GM12878 (cell line): ENCODE measurements around the gene ADCY1. TPM values are rescaled to one million over a fixed set of nuclear protein-coding genes. Genes with fewer than 3 reads are reported as not detected.

Source experiments
- ATAC-seq: fragments of 200-7000 bp; cut with Tn5 transposase; 3 replicates; pipeline ENCODE4 v1.9.1; 2020; ENCODE audit warnings: mild to moderate bottlenecking, moderate library complexity
- BruUV-seq: library from RNA; stranded (reverse); fragments of 400-500 nt; replicated peaks from 2 replicates; lab custom pipeline; 2021; lab: Mats Ljungman, UMichigan
- CTCF ChIA-PET: fragments of 300-600 bp; sonication (Branson Sonifier 250); formaldehyde crosslinking; extraction: SDS; loops from one replicate; lab custom pipeline; 2021; ENCODE audit warnings: inconsistent platforms; lab: Yijun Ruan, JAX
- POLR2A ChIA-PET: fragments of 350-600 bp; formaldehyde crosslinking; extraction: SDS; loops from one replicate; lab custom pipeline; 2021; ENCODE audit warnings: inconsistent platforms; lab: Charles Lee
- RAD21 ChIA-PET: fragments of 300-600 bp; sonication (Branson Sonifier 250); formaldehyde crosslinking; loops from one replicate; lab custom pipeline; 2023; ENCODE audit warnings: antibody characterized with exemption; ENCODE audit not compliant: unreplicated experiment; lab: Charles Lee
- SMC1A ChIA-PET: fragments of 300-600 bp; sonication (Branson Sonifier 250); formaldehyde crosslinking; loops from one replicate; lab custom pipeline; 2023; ENCODE audit not compliant: unreplicated experiment, uncharacterized antibody; lab: Charles Lee
- DNase-seq: peaks from one replicate; pipeline ENCODE4 v3.0.0-alpha.2; 2011; ENCODE audit warnings: low read depth, low spot score
- FAIRE-seq: peaks from 3 replicates; lab custom pipeline; 2011; peaks lifted over from hg19 to GRCh38; lab: Jason Lieb, UNC
- H2AFZ ChIP-seq: 2 replicates; pipeline ENCODE4 v1.6.0; 2011; ENCODE audit warnings: low read depth, low read length, control low read depth; ENCODE audit not compliant: control insufficient read depth
- H3K27ac ChIP-seq: 2 replicates; pipeline ENCODE4 v1.5.1; 2011; ENCODE audit warnings: control low read depth; ENCODE audit not compliant: control insufficient read depth, insufficient read depth
- H3K27me3 ChIP-seq, 2 experiments: replicated peaks in 1 of 2; 2 replicates each; pipeline versions ENCODE4 v1.6.0 to v1.6.1; 2011; ENCODE audit warnings: low read length in 1 of 2; ENCODE audit not compliant: control insufficient read depth in 2 of 2, insufficient read depth in 2 of 2
- H3K36me3 ChIP-seq, 2 experiments: 2 replicates each; pipeline ENCODE4 v1.5.1; 2011; ENCODE audit warnings: low read length in 1 of 2; ENCODE audit not compliant: control insufficient read depth in 2 of 2, insufficient read depth in 2 of 2
- H3K4me1 ChIP-seq: 2 replicates; pipeline ENCODE4 v1.6.1; 2011; ENCODE audit warnings: mild to moderate bottlenecking, low read length, moderate library complexity, mixed read lengths; ENCODE audit not compliant: control insufficient read depth, insufficient read depth
- H3K4me2 ChIP-seq: 2 replicates; pipeline ENCODE4 v1.6.0; 2011; ENCODE audit warnings: control low read depth; ENCODE audit not compliant: control insufficient read depth, insufficient read depth
- H3K4me3 ChIP-seq: fragments of 200-600 bp; sonication (generic); 2 replicates; pipeline ENCODE4 v1.5.1; 2016
- H3K79me2 ChIP-seq: 2 replicates; pipeline ENCODE4 v1.6.0; 2011; ENCODE audit warnings: low read length; ENCODE audit not compliant: control insufficient read depth, insufficient read depth
- H3K9ac ChIP-seq: 2 replicates; pipeline ENCODE4 v1.8.0; 2011; ENCODE audit warnings: low read length, control low read depth, mixed read lengths; ENCODE audit not compliant: control insufficient read depth, insufficient read depth
- H3K9me3 ChIP-seq: replicated peaks from 3 replicates; pipeline ENCODE4 v1.5.1; 2011; ENCODE audit warnings: mild to moderate bottlenecking, low read length; ENCODE audit not compliant: control insufficient read depth, insufficient read depth
- H4K20me1 ChIP-seq: 2 replicates; pipeline ENCODE4 v1.6.0; 2011; ENCODE audit not compliant: control insufficient read depth, insufficient read depth
- ATF2 ChIP-seq: IDR thresholded peaks from 2 replicates; pipeline ENCODE4 v1.6.1; 2012; ENCODE audit warnings: low read length, inconsistent platforms
- ATF7 ChIP-seq: fragments of 450-650 bp; IDR thresholded peaks from 2 replicates; pipeline ENCODE4 v1.6.1; 2016; ENCODE audit warnings: low read depth, mild to moderate bottlenecking
- BRCA1 ChIP-seq: IDR thresholded peaks from 2 replicates; pipeline ENCODE4 v1.6.1; 2011; ENCODE audit warnings: low read depth, low read length, improper control_type of control experiment
- CEBPB ChIP-seq, 2 experiments: fragments of 150-350 bp in 1 of 2; IDR thresholded peaks; 2 replicates each; pipeline ENCODE4 v1.6.1; 2012 to 2014; ENCODE audit warnings: low read depth in 2 of 2, low read length in 2 of 2, borderline replicate concordance in 1 of 2, inconsistent platforms in 1 of 2
- HDGF ChIP-seq: fragments of 450-650 bp; IDR thresholded peaks from 2 replicates; pipeline ENCODE4 v1.6.1; 2016; ENCODE audit warnings: antibody characterized with exemption
- JUNB ChIP-seq: IDR thresholded peaks from 2 replicates; pipeline ENCODE4 v1.6.1; 2016; ENCODE audit warnings: antibody characterized with exemption, mild to moderate bottlenecking
- PAX5 ChIP-seq: IDR thresholded peaks from 2 replicates; pipeline ENCODE4 v1.6.1; 2011; ENCODE audit warnings: low read depth, low read length, borderline replicate concordance
- RBBP5 ChIP-seq: fragments of 200-600 bp; sonication (generic); conservative IDR thresholded peaks from 2 replicates; pipeline ENCODE4 v1.6.1; 2016
- TCF3 ChIP-seq: IDR thresholded peaks from 2 replicates; pipeline ENCODE4 v1.6.1; 2012; ENCODE audit warnings: low read depth, mild to moderate bottlenecking, low read length, borderline replicate concordance; ENCODE audit not compliant: insufficient read depth
- ZNF687 ChIP-seq: fragments of 450-650 bp; IDR thresholded peaks from 2 replicates; pipeline ENCODE4 v1.6.1; 2017; ENCODE audit warnings: mild to moderate bottlenecking, moderate library complexity
- WGBS: methylation state at CpG from one replicate; pipeline ENCODE4 v1.1.6; 2016; ENCODE audit warnings: low lambda C conversion rate; ENCODE audit not compliant: insufficient replicate concordance, insufficient coverage; ENCODE audit errors: missing lambda C conversion rate; 5-methylcytosine and 5-hydroxymethylcytosine counted together
- in situ Hi-C: fragments of 300-500 bp; cut with MboI; formaldehyde crosslinking; loops from 9 replicates; pipeline ENCODE4 v1.14.3; 2018; ENCODE audit warnings: mixed read lengths
- intact Hi-C: fragments of 100-400 bp; cut with micrococcal nuclease; formaldehyde crosslinking; loops from one replicate; pipeline ENCODE4 v1.14.2; 2022; ENCODE audit not compliant: unreplicated experiment
- polyA plus RNA-seq, 11 experiments: library from polyadenylated mRNA; depleted of rRNA in 4 of 11; unstranded in 6 of 11; stranded (reverse) in 5 of 11; fragments of >200 nt; fragmentation: Nextera tagmentation in 4 of 11; fragmentation: Illumina TruSeq in 1 of 11; extraction: Ambion mirVana in 4 of 11; extraction: Trizol in 1 of 11; gene quantifications; 1 replicate in 1 of 11; 2 replicates in 10 of 11; pipeline versions ENCODE4 v1.2.1 to v1.2.3, GENCODE V29; 2011 to 2016; ENCODE audit warnings: inconsistent platforms in 2 of 11, missing spikeins in 2 of 11, low read depth in 1 of 11
- total RNA-seq, 4 experiments: library from RNA; depleted of rRNA in 3 of 4; stranded (reverse); fragments of >200 nt in 3 of 4; fragmentation: Illumina TruSeq in 1 of 4; extraction: Trizol in 1 of 4; gene quantifications; 2 replicates each; pipeline versions ENCODE4 v1.2.1 to v1.2.3, GENCODE V29; 2013 to 2021
- TF ChIP-seq, protein P1 (sequence below): fragments of 450-650 bp; IDR thresholded peaks from 2 replicates; pipeline ENCODE4 v1.6.1; 2018; ENCODE audit warnings: borderline replicate concordance, mild to moderate bottlenecking; ENCODE audit not compliant: partially characterized antibody
- TF ChIP-seq, protein P2 (sequence below): IDR thresholded peaks from 2 replicates; pipeline ENCODE4 v1.6.1; 2011; ENCODE audit warnings: borderline replicate concordance, low read depth, mild to moderate bottlenecking, moderate library complexity, mixed read lengths, low read length; ENCODE audit not compliant: insufficient read depth; ENCODE audit errors: extremely low read length

Gene ADCY1
- total and polyA plus RNA-seq, 10 of the 15 experiments (the other 5 are each of a cell fraction or from before 2014, with no cell fraction given) = 0.13 to 1.4 (median 0.45) TPM; not detected in 1

GRCh38 chr7:45658716-45659495, 84.7 kb downstream of the ADCY1 start (continued):
- TF ChIP-seq ZNF687 (no peak), JUNB (no peak)

- RAD21 ChIA-PET = no interaction called here
- intact Hi-C loops = no loop called here
These were observed 85.5 kb downstream of the ADCY1 start for GRCh38 chr7:45659496-45660139.

More at GRCh38 chr7:45659496-45660139, 85.5 kb downstream of the ADCY1 start:
- H4K20me1 ChIP-seq = no peaks in the 10 kb centered on the region
- DNase-seq = no peak
- 38% methylated on average over 10 of the region's 10 CpGs for WGBS
- H2AFZ ChIP-seq = no peak overlapping the region
- FAIRE-seq = no peak
- H3K27me3 ChIP-seq = no peaks in the 10 kb centered on the region
- ChIA-PET POLR2A (no interaction called here), SMC1A (no interaction called here), CTCF (no interaction called here)
- H3K4me2 ChIP-seq = no peak overlapping the region
- H3K4me1 ChIP-seq = no peaks in the 10 kb centered on the region
- no TSS peak for BruUV-seq
- no peak overlapping the region for H3K27ac ChIP-seq
- in situ Hi-C loops = no loop called here
- no peaks in the 10 kb centered on the region for H3K79me2 ChIP-seq
- no peaks in the 10 kb centered on the region for H3K9me3 ChIP-seq
- H3K4me3 ChIP-seq = no peak overlapping the region
- no peaks in the 10 kb centered on the region for H3K36me3 ChIP-seq
- no peak for ATAC-seq
- H3K9ac ChIP-seq = no peak overlapping the region
- no peak for TF ChIP-seq CEBPB (IDR thresholded peaks at IDR 0.05; ENCODE audit: borderline replicate concordance in 1 of 2, low read depth in 2 of 2, low read length in 2 of 2)
- TF ChIP-seq, protein P1, sequence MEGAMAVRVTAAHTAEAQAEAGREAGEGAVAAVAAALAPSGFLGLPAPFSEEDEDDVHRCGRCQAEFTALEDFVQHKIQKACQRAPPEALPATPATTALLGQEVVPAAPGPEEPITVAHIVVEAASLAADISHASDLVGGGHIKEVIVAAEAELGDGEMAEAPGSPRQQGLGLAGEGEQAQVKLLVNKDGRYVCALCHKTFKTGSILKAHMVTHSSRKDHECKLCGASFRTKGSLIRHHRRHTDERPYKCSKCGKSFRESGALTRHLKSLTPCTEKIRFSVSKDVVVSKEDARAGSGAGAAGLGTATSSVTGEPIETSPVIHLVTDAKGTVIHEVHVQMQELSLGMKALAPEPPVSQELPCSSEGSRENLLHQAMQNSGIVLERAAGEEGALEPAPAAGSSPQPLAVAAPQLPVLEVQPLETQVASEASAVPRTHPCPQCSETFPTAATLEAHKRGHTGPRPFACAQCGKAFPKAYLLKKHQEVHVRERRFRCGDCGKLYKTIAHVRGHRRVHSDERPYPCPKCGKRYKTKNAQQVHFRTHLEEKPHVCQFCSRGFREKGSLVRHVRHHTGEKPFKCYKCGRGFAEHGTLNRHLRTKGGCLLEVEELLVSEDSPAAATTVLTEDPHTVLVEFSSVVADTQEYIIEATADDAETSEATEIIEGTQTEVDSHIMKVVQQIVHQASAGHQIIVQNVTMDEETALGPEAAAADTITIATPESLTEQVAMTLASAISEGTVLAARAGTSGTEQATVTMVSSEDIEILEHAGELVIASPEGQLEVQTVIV = no peak
- TF ChIP-seq BRCA1 = no peak
- no peak for TF ChIP-seq ATF2
- no peak for TF ChIP-seq ATF7
- no peak for TF ChIP-seq HDGF
- TF ChIP-seq, protein P2, sequence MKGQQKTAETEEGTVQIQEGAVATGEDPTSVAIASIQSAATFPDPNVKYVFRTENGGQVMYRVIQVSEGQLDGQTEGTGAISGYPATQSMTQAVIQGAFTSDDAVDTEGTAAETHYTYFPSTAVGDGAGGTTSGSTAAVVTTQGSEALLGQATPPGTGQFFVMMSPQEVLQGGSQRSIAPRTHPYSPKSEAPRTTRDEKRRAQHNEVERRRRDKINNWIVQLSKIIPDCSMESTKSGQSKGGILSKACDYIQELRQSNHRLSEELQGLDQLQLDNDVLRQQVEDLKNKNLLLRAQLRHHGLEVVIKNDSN = no peak
- TF ChIP-seq PAX5 = no peak
- TF ChIP-seq TCF3 = no peak
- no peak for TF ChIP-seq RBBP5
